GM10248 (cell line): Measurements from ENCODE around the gene SLC38A1.
A peak's percentile ranks its signal among the peaks of the same experiment; 100 is the strongest.

ENCODE experiments used
- CTCF ChIA-PET: fragments of 300-600 bp; sonication (Branson Sonifier 250); formaldehyde crosslinking; extraction: SDS; loops from one replicate; lab custom pipeline; 2021; ENCODE audit warnings: antibody characterized with exemption; lab: Yijun Ruan, JAX
- POLR2A ChIA-PET: fragments of 350-650 bp; sonication (Branson Sonifier 250); formaldehyde crosslinking; extraction: SDS; loops from one replicate; lab custom pipeline; 2020; ENCODE audit warnings: antibody characterized with exemption; lab: Yijun Ruan, JAX
- DNase-seq: peaks from one replicate; pipeline ENCODE4 v3.0.0; 2012; ENCODE audit errors: extremely low spot score
- TF ChIP-seq, protein P1 (sequence below): IDR thresholded peaks from 2 replicates; pipeline ENCODE4 v1.5.1; 2012; ENCODE audit warnings: mild to moderate bottlenecking, low read depth; ENCODE audit errors: extremely low read depth, missing control alignments, control extremely low read depth

SLC38A1 gene

GRCh38 chr12:46271863-46272262 lies 3.0 kb upstream of the SLC38A1 start:
- ChIA-PET CTCF (interaction anchor here (1.0 to 1.2 kb wide), 3 partner anchors 11 to 282 kb away, joined by 3 to 5 read pairs (median 3); no protein-coding TSS in a partner anchor), POLR2A (no interaction called here)
- TF ChIP-seq, protein P1, sequence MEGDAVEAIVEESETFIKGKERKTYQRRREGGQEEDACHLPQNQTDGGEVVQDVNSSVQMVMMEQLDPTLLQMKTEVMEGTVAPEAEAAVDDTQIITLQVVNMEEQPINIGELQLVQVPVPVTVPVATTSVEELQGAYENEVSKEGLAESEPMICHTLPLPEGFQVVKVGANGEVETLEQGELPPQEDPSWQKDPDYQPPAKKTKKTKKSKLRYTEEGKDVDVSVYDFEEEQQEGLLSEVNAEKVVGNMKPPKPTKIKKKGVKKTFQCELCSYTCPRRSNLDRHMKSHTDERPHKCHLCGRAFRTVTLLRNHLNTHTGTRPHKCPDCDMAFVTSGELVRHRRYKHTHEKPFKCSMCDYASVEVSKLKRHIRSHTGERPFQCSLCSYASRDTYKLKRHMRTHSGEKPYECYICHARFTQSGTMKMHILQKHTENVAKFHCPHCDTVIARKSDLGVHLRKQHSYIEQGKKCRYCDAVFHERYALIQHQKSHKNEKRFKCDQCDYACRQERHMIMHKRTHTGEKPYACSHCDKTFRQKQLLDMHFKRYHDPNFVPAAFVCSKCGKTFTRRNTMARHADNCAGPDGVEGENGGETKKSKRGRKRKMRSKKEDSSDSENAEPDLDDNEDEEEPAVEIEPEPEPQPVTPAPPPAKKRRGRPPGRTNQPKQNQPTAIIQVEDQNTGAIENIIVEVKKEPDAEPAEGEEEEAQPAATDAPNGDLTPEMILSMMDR, result no peak
- no peak for DNase-seq

GRCh38 chr12:46269429-46270241 lies 792 bp upstream of the SLC38A1 start:
- peak; percentile 63 for DNase-seq
- CTCF ChIA-PET, result interaction anchor here (0.7 to 2.7 kb wide), 7 partner anchors 15 to 284 kb away, joined by 3 to 7 read pairs (median 3); partner anchors contain the start of gene SCAF11
- TF ChIP-seq, protein P1, result no peak
- POLR2A ChIA-PET, result interaction anchor here (0.5 to 1.4 kb wide), 5 partner anchors 94 to 118 kb away, joined by 3 to 4 read pairs (median 3); no protein-coding TSS in a partner anchor

GRCh38 chr12:46267825-46268582 lies 839 bp downstream of the SLC38A1 start:
- ChIA-PET CTCF (interaction anchor here (0.7 to 2.7 kb wide), 3 partner anchors 14 to 83 kb away, joined by 3 to 7 read pairs (median 3); no protein-coding TSS in a partner anchor), POLR2A (interaction anchor here (0.8 to 1.4 kb wide), 4 partner anchors 88 to 143 kb away, joined by 3 to 4 read pairs (median 3); no protein-coding TSS in a partner anchor)
- DNase-seq, result no peak
- TF ChIP-seq, protein P1, result no peak

- CTCF ChIA-PET, result no interaction called here
- TF ChIP-seq, protein P1, result no peak
- peak; percentile 32 for DNase-seq
These were observed 1.3 kb downstream of the SLC38A1 start for GRCh38 chr12:46267575-46267824.

GRCh38 chr12:46266869-46267574 lies 1.8 kb downstream of the SLC38A1 start:
- CTCF ChIA-PET, result interaction anchor here (1.6 to 1.7 kb wide), 2 partner anchors 13 to 87 kb away, joined by 3 to 4 read pairs; no protein-coding TSS in a partner anchor
- POLR2A ChIA-PET, result no interaction called here
- peak; percentile 34 for DNase-seq
- TF ChIP-seq, protein P1, result no peak

More at GRCh38 chr12:46267575-46267824, 1.3 kb downstream of the SLC38A1 start:
- POLR2A ChIA-PET, result no interaction called here
